ENCODE data around the gene IHH. TPM values are rescaled to one million over a fixed set of nuclear protein-coding genes. Genes with fewer than 3 reads are reported as not detected.

IHH gene
- polyA plus RNA-seq, 5 donors, result 1.2 to 3.7 (median 2.1) TPM

GRCh38 chr2:219020604-219021365 lies 39.9 kb downstream of the IHH start:
- DNase-seq, result no peak

- no peak for DNase-seq
Observed at GRCh38 chr2:219019436-219019835, 41.3 kb downstream of the IHH start.

- DNase-seq, result no peak
Observed at GRCh38 chr2:219018726-219019125, 42.0 kb downstream of the IHH start.

- DNase-seq, result no peak
Observed at GRCh38 chr2:219018286-219018685, 42.4 kb downstream of the IHH start.

GRCh38 chr2:219017201-219017931 lies 43.4 kb downstream of the IHH start:
- no peak for DNase-seq

GRCh38 chr2:219016721-219017120 lies 44.0 kb downstream of the IHH start:
- no peak for DNase-seq

- DNase-seq, result no peak
Observed at GRCh38 chr2:219010873-219011272, 49.8 kb downstream of the IHH start.

GRCh38 chr2:219010162-219010756 lies 50.5 kb downstream of the IHH start:
- DNase-seq, result no peak

- DNase-seq, result no peak
Observed at GRCh38 chr2:219009294-219009693, 51.4 kb downstream of the IHH start.

Other genes with a start within 250 kb of the IHH start
- under 1 TPM in 2 of 5 donors, not detected in 3; 0.18 to 0.76 TPM for gene PRKAG3, start 229.1 kb downstream of the IHH start, polyA plus RNA-seq (ENCODE audit: insufficient read depth in 1 of 5, insufficient read length in 5 of 5, low replicate concordance in 1 of 5)
- gene WNT6, start 201.1 kb downstream of the IHH start, polyA plus RNA-seq (ENCODE audit: insufficient read depth in 1 of 5, insufficient read length in 5 of 5, low replicate concordance in 1 of 5), result under 1 TPM in 1 of 5 donors, not detected in 4; 0.10 TPM
- gene WNT10A, start 180.1 kb downstream of the IHH start, polyA plus RNA-seq (ENCODE audit: insufficient read depth in 1 of 5, insufficient read length in 5 of 5, low replicate concordance in 1 of 5), result under 1 TPM in 4 of 5 donors, not detected in 1; 0.15 to 0.36 (median 0.25) TPM
- under 1 TPM; 0.09 to 0.28 (median 0.18) TPM for gene CDK5R2, start 101.3 kb downstream of the IHH start, polyA plus RNA-seq (ENCODE audit: insufficient read depth in 1 of 5, insufficient read length in 5 of 5, low replicate concordance in 1 of 5)
- not detected for gene FEV, start 75.7 kb downstream of the IHH start, polyA plus RNA-seq (ENCODE audit: insufficient read depth in 1 of 5, insufficient read length in 5 of 5, low replicate concordance in 1 of 5)
- gene CRYBA2, start 67.5 kb downstream of the IHH start, polyA plus RNA-seq (ENCODE audit: insufficient read depth in 1 of 5, insufficient read length in 5 of 5, low replicate concordance in 1 of 5), result not detected
- gene CFAP65, start 19.4 kb downstream of the IHH start, polyA plus RNA-seq (ENCODE audit: insufficient read depth in 1 of 5, insufficient read length in 5 of 5, low replicate concordance in 1 of 5), result 1 to 10 TPM in 4 of 5 donors, under 1 TPM in 1; 0.60 to 4.5 (median 3.1) TPM
- 10 to 100 TPM; 14.8 to 20.9 (median 17.5) TPM for gene NHEJ1, start 99.9 kb upstream of the IHH start, polyA plus RNA-seq (ENCODE audit: insufficient read depth in 1 of 5, insufficient read length in 5 of 5, low replicate concordance in 1 of 5)
- gene SLC23A3, start 109.1 kb upstream of the IHH start, polyA plus RNA-seq (ENCODE audit: insufficient read depth in 1 of 5, insufficient read length in 5 of 5, low replicate concordance in 1 of 5), result 1 to 10 TPM; 3.6 to 4.8 (median 3.9) TPM
- 10 to 100 TPM; 35.5 to 46.1 (median 38.5) TPM for gene CNPPD1, start 116.0 kb upstream of the IHH start, polyA plus RNA-seq (ENCODE audit: insufficient read depth in 1 of 5, insufficient read length in 5 of 5, low replicate concordance in 1 of 5)
- gene RETREG2, start 117.4 kb upstream of the IHH start, polyA plus RNA-seq (ENCODE audit: insufficient read depth in 1 of 5, insufficient read length in 5 of 5, low replicate concordance in 1 of 5), result 10 to 100 TPM; 73.4 to 88.4 (median 80.1) TPM
- 10 to 100 TPM; 31.5 to 45.9 (median 35.8) TPM for gene ZFAND2B, start 145.9 kb upstream of the IHH start, polyA plus RNA-seq (ENCODE audit: insufficient read depth in 1 of 5, insufficient read length in 5 of 5, low replicate concordance in 1 of 5)
- 10 to 100 TPM; 25.4 to 41.5 (median 30.1) TPM for gene ABCB6, start 158.0 kb upstream of the IHH start, polyA plus RNA-seq (ENCODE audit: insufficient read depth in 1 of 5, insufficient read length in 5 of 5, low replicate concordance in 1 of 5)
- gene ATG9A, start 168.7 kb upstream of the IHH start, polyA plus RNA-seq (ENCODE audit: insufficient read depth in 1 of 5, insufficient read length in 5 of 5, low replicate concordance in 1 of 5), result 10 to 100 TPM; 38.7 to 44.8 (median 40.3) TPM
- 10 to 100 TPM; 58.2 to 87.0 (median 64.9) TPM for gene ANKZF1, start 168.9 kb upstream of the IHH start, polyA plus RNA-seq (ENCODE audit: insufficient read depth in 1 of 5, insufficient read length in 5 of 5, low replicate concordance in 1 of 5)
- 10 to 100 TPM; 11.2 to 17.4 (median 15.2) TPM for gene GLB1L, start 184.5 kb upstream of the IHH start, polyA plus RNA-seq (ENCODE audit: insufficient read depth in 1 of 5, insufficient read length in 5 of 5, low replicate concordance in 1 of 5)
- 10 to 100 TPM; 32.1 to 36.2 (median 35.2) TPM for gene STK16, start 184.6 kb upstream of the IHH start, polyA plus RNA-seq (ENCODE audit: insufficient read depth in 1 of 5, insufficient read length in 5 of 5, low replicate concordance in 1 of 5)
- gene TUBA4B, start 192.3 kb upstream of the IHH start, polyA plus RNA-seq (ENCODE audit: insufficient read depth in 1 of 5, insufficient read length in 5 of 5, low replicate concordance in 1 of 5), result 1 to 10 TPM in 4 of 5 donors, under 1 TPM in 1; 0.34 to 5.7 (median 4.3) TPM
- 10 to 100 TPM; 24.7 to 51.2 (median 38.0) TPM for gene TUBA4A, start 193.0 kb upstream of the IHH start, polyA plus RNA-seq (ENCODE audit: insufficient read depth in 1 of 5, insufficient read length in 5 of 5, low replicate concordance in 1 of 5)
- 10 to 100 TPM; 56.5 to 81.6 (median 74.9) TPM for gene DNAJB2, start 218.4 kb upstream of the IHH start, polyA plus RNA-seq (ENCODE audit: insufficient read depth in 1 of 5, insufficient read length in 5 of 5, low replicate concordance in 1 of 5)
- gene PTPRN, start 248.5 kb upstream of the IHH start, polyA plus RNA-seq (ENCODE audit: insufficient read depth in 1 of 5, insufficient read length in 5 of 5, low replicate concordance in 1 of 5), result 1 to 10 TPM in 2 of 5 donors, under 1 TPM in 3; 0.30 to 1.2 (median 0.69) TPM

Data from right lung (tissue), 5 donors.